DOHH2 (cell line): ENCODE data around the gene MYH8.

Source experiments
- H3F3A ChIP-seq: fragments of 200-600 bp; sonication (generic), shearing (Covaris generic); 2 replicates; pipeline ENCODE4 v1.6.0; 2016; ENCODE audit warnings: antibody characterized with exemption, mild to moderate bottlenecking; ENCODE audit not compliant: control insufficient read depth, insufficient read depth
- H3K27ac ChIP-seq: fragments of 200-600 bp; sonication (generic); 2 replicates; pipeline ENCODE4 v1.5.1; 2014; ENCODE audit warnings: low read depth, mild to moderate bottlenecking, low read length, moderate library complexity
- H3K27me3 ChIP-seq: fragments of 200-600 bp; sonication (generic); 2 replicates; pipeline ENCODE4 v1.6.1; 2014; ENCODE audit warnings: mild to moderate bottlenecking, low read length, mixed read lengths; ENCODE audit not compliant: control insufficient read depth
- H3K36me3 ChIP-seq: fragments of 200-600 bp; sonication (generic); 2 replicates; pipeline ENCODE4 v1.6.1; 2014; ENCODE audit warnings: mild to moderate bottlenecking, low read length, moderate library complexity, mixed read lengths; ENCODE audit not compliant: control insufficient read depth
- H3K4me1 ChIP-seq: fragments of 200-600 bp; sonication (generic); 2 replicates; pipeline ENCODE4 v1.6.1; 2014; ENCODE audit warnings: mild to moderate bottlenecking, low read length, mixed read lengths; ENCODE audit not compliant: control insufficient read depth
- H3K4me2 ChIP-seq: fragments of 200-600 bp; sonication (generic); 2 replicates; pipeline ENCODE4 v1.6.0; 2014; ENCODE audit warnings: mild to moderate bottlenecking, low read length, moderate library complexity
- H3K4me3 ChIP-seq: fragments of 200-600 bp; sonication (generic); 2 replicates; pipeline ENCODE4 v1.5.1; 2014; ENCODE audit warnings: mild to moderate bottlenecking, low read length, mixed read lengths
- H3K79me2 ChIP-seq: fragments of 200-600 bp; sonication (generic); 2 replicates; pipeline ENCODE4 v1.6.1; 2014; ENCODE audit warnings: mild to moderate bottlenecking, low read length, mixed read lengths; ENCODE audit not compliant: control insufficient read depth
- H3K9me2 ChIP-seq: fragments of 200-600 bp; sonication (generic); replicated peaks from 2 replicates; pipeline ENCODE4 v1.6.1; 2014; ENCODE audit warnings: mild to moderate bottlenecking, low read length, mixed read lengths; ENCODE audit not compliant: control insufficient read depth
- H3K9me3 ChIP-seq: fragments of 200-600 bp; sonication (generic); 2 replicates; pipeline ENCODE4 v1.6.1; 2014; ENCODE audit warnings: antibody characterized with exemption, low read length, mixed read lengths; ENCODE audit not compliant: control insufficient read depth, insufficient read depth
- H4K20me1 ChIP-seq: fragments of 200-600 bp; sonication (generic); 2 replicates; pipeline ENCODE4 v1.6.0; 2014; ENCODE audit warnings: low read depth, mild to moderate bottlenecking, antibody characterized with exemption, low read length, moderate library complexity; ENCODE audit not compliant: control insufficient read depth, insufficient read depth
- CTCF ChIP-seq: fragments of 200-600 bp; sonication (generic); IDR thresholded peaks from one replicate; pipeline ENCODE4 v1.5.1; 2014; ENCODE audit warnings: antibody characterized with exemption, mild to moderate bottlenecking, low read depth, low read length; ENCODE audit not compliant: poor library complexity, severe bottlenecking
- EZH2phosphoT487 ChIP-seq: fragments of 200-600 bp; sonication (generic); IDR thresholded peaks from 2 replicates; pipeline ENCODE4 v1.6.1; 2017; ENCODE audit warnings: borderline replicate concordance, mild to moderate bottlenecking, antibody characterized with exemption, low read length, moderate library complexity, mixed read lengths

Gene MYH8

GRCh38 chr17:10429421-10430045 is 7.8 kb upstream of the MYH8 start:
- H3K4me1 ChIP-seq: no peaks in the 10 kb centered on the region
- H3F3A ChIP-seq: no peaks in the 10 kb centered on the region
- H3K36me3 ChIP-seq: no peaks in the 10 kb centered on the region
- no peak overlapping the region for H3K27ac ChIP-seq
- no peaks in the 10 kb centered on the region for H3K79me2 ChIP-seq
- no peaks in the 10 kb centered on the region for H3K27me3 ChIP-seq
- H3K4me3 ChIP-seq: no peak overlapping the region
- no peaks in the 10 kb centered on the region for H3K9me2 ChIP-seq
- no peaks in the 10 kb centered on the region for H4K20me1 ChIP-seq
- no peak for TF ChIP-seq CTCF
- TF ChIP-seq EZH2phosphoT487: no peak
- H3K4me2 ChIP-seq: no peak overlapping the region
- H3K9me3 ChIP-seq: no peaks in the 10 kb centered on the region

- no peaks in the 10 kb centered on the region for H3K27me3 ChIP-seq
- no peak overlapping the region for H3K4me3 ChIP-seq
- no peaks in the 10 kb centered on the region for H3K9me3 ChIP-seq
- no peaks in the 10 kb centered on the region for H3K79me2 ChIP-seq
- no peaks in the 10 kb centered on the region for H3K4me1 ChIP-seq
- no peak overlapping the region for H3K4me2 ChIP-seq
- H4K20me1 ChIP-seq: no peaks in the 10 kb centered on the region
- H3K9me2 ChIP-seq: no peaks in the 10 kb centered on the region
- H3F3A ChIP-seq: no peaks in the 10 kb centered on the region
- no peaks in the 10 kb centered on the region for H3K36me3 ChIP-seq
- no peak overlapping the region for H3K27ac ChIP-seq
- TF ChIP-seq CTCF (no peak), EZH2phosphoT487 (no peak)
Measured at GRCh38 chr17:10428781-10429180, 7.0 kb upstream of the MYH8 start.

- H3K4me1 ChIP-seq: no peaks in the 10 kb centered on the region
- no peaks in the 10 kb centered on the region for H3F3A ChIP-seq
- TF ChIP-seq CTCF: no peak
- no peak for TF ChIP-seq EZH2phosphoT487
- H4K20me1 ChIP-seq: no peaks in the 10 kb centered on the region
- H3K9me3 ChIP-seq: no peaks in the 10 kb centered on the region
- H3K27me3 ChIP-seq: no peaks in the 10 kb centered on the region
- H3K36me3 ChIP-seq: no peaks in the 10 kb centered on the region
- H3K9me2 ChIP-seq: no peaks in the 10 kb centered on the region
- no peak overlapping the region for H3K4me2 ChIP-seq
- no peaks in the 10 kb centered on the region for H3K79me2 ChIP-seq
- no peak overlapping the region for H3K27ac ChIP-seq
- H3K4me3 ChIP-seq: no peak overlapping the region
Measured at GRCh38 chr17:10421211-10421610, 539 bp downstream of the MYH8 start.

GRCh38 chr17:10420811-10421210 is 939 bp downstream of the MYH8 start:
- no peaks in the 10 kb centered on the region for H3K9me2 ChIP-seq
- H3F3A ChIP-seq: no peaks in the 10 kb centered on the region
- no peak overlapping the region for H3K4me2 ChIP-seq
- TF ChIP-seq CTCF: no peak
- no peak for TF ChIP-seq EZH2phosphoT487
- H3K27me3 ChIP-seq: no peaks in the 10 kb centered on the region
- no peak overlapping the region for H3K4me3 ChIP-seq
- no peaks in the 10 kb centered on the region for H3K36me3 ChIP-seq
- H3K79me2 ChIP-seq: no peaks in the 10 kb centered on the region
- no peaks in the 10 kb centered on the region for H3K4me1 ChIP-seq
- no peaks in the 10 kb centered on the region for H4K20me1 ChIP-seq
- H3K9me3 ChIP-seq: no peaks in the 10 kb centered on the region
- H3K27ac ChIP-seq: no peak overlapping the region
